H1 (cell line): ENCODE results near the gene EIF2B2. TPM values are rescaled to one million over a fixed set of nuclear protein-coding genes. Genes with fewer than 3 reads are reported as not detected.

Source experiments
- CTCF ChIA-PET: fragments of 300-600 bp; sonication (Branson Sonifier 250); formaldehyde crosslinking; loops from one replicate; lab custom pipeline; 2021; ENCODE audit not compliant: partially characterized antibody; lab: Charles Lee
- POLR2A ChIA-PET: fragments of 300-600 bp; sonication (Branson Sonifier 250); formaldehyde crosslinking; loops from one replicate; lab custom pipeline; 2021; ENCODE audit warnings: inconsistent platforms; ENCODE audit not compliant: partially characterized antibody; lab: Charles Lee
- DNase-seq, 2 experiments: peaks; one replicate each; pipeline versions ENCODE4 v3.0.0 to v3.0.0-alpha.2; 2010 to 2022; ENCODE audit warnings: low spot score in 2 of 2, low read depth in 1 of 2, mixed read lengths in 1 of 2
- FAIRE-seq: peaks from 2 replicates; lab custom pipeline; 2011; peaks lifted over from hg19 to GRCh38; lab: Jason Lieb, UNC
- H2AFZ ChIP-seq: 2 replicates; pipeline ENCODE4 v1.8.1; 2012; ENCODE audit warnings: low read length, inconsistent platforms
- H2AK5ac ChIP-seq: 2 replicates; pipeline ENCODE4 v1.6.1; 2013; ENCODE audit warnings: low read depth, low read length
- H2BK120ac ChIP-seq: replicated peaks from 2 replicates; pipeline ENCODE3; 2013; ENCODE audit warnings: low read depth, low read length, inconsistent platforms
- H2BK12ac ChIP-seq: 2 replicates; pipeline ENCODE4 v1.6.1; 2013; ENCODE audit warnings: low read depth, low read length
- H2BK15ac ChIP-seq: 2 replicates; pipeline ENCODE4 v1.6.1; 2013; ENCODE audit warnings: low read length
- H2BK20ac ChIP-seq: 2 replicates; pipeline ENCODE4 v1.6.1; 2013; ENCODE audit warnings: low read length
- H2BK5ac ChIP-seq: 2 replicates; pipeline ENCODE4 v1.6.1; 2013; ENCODE audit warnings: low read depth, low read length
- H3K14ac ChIP-seq: 2 replicates; pipeline ENCODE4 v1.6.1; 2013; ENCODE audit warnings: inconsistent platforms; ENCODE audit not compliant: insufficient read length
- H3K18ac ChIP-seq: 2 replicates; pipeline ENCODE4 v1.6.1; 2013; ENCODE audit warnings: low read length; ENCODE audit errors: extremely low read depth
- H3K23ac ChIP-seq: 2 replicates; pipeline ENCODE4 v1.6.1; 2013; ENCODE audit warnings: inconsistent platforms; ENCODE audit not compliant: insufficient read length
- H3K23me2 ChIP-seq: 2 replicates; pipeline ENCODE4 v1.6.1; 2013; ENCODE audit warnings: low read depth, low read length
- H3K27ac ChIP-seq: 2 replicates; pipeline ENCODE4 v1.6.1; 2011; ENCODE audit warnings: low read depth, low read length, inconsistent platforms
- H3K27me3 ChIP-seq, 4 experiments: replicated peaks in 1 of 4; 1 replicate in 1 of 4; 2 replicates in 3 of 4; pipeline versions ENCODE4 v1.6.1 to v1.8.1; 2011 to 2013; ENCODE audit warnings: low read length in 3 of 4, mild to moderate bottlenecking in 3 of 4, inconsistent platforms in 2 of 4, mixed read lengths in 2 of 4, moderate library complexity in 1 of 4; ENCODE audit not compliant: control insufficient read depth in 3 of 4, insufficient read depth in 3 of 4; ENCODE audit errors: extremely low read depth in 1 of 4
- H3K36me3 ChIP-seq, 4 experiments: 2 replicates each; pipeline versions ENCODE4 v1.6.1 to v1.8.1; 2011 to 2013; ENCODE audit warnings: mild to moderate bottlenecking in 4 of 4, low read length in 3 of 4, moderate library complexity in 2 of 4, control low read depth in 1 of 4, inconsistent platforms in 1 of 4; ENCODE audit not compliant: insufficient read depth in 4 of 4, control insufficient read depth in 2 of 4
- H3K4ac ChIP-seq: replicated peaks from 2 replicates; pipeline ENCODE3; 2013; ENCODE audit warnings: low read length, low read depth, mixed read lengths, inconsistent platforms; ENCODE audit not compliant: insufficient read length
- H3K4me1 ChIP-seq, 4 experiments: replicated peaks in 1 of 4; 1 replicate in 1 of 4; 2 replicates in 3 of 4; pipeline versions ENCODE4 v1.6.1 to v1.8.1; 2011 to 2013; ENCODE audit warnings: low read length in 3 of 4, inconsistent platforms in 2 of 4, mixed read lengths in 1 of 4; ENCODE audit not compliant: insufficient read depth in 4 of 4, control insufficient read depth in 3 of 4
- H3K4me2 ChIP-seq, 2 experiments: 2 replicates each; pipeline versions ENCODE4 v1.6.1 to v1.8.1; 2011 to 2013; ENCODE audit warnings: low read depth in 2 of 2, low read length in 2 of 2, control low read depth in 1 of 2, inconsistent platforms in 1 of 2, mild to moderate bottlenecking in 1 of 2; ENCODE audit not compliant: insufficient read depth in 1 of 2
- H3K4me3 ChIP-seq, 4 experiments: fragments of 200-600, 300-600 bp in 1 of 4; sonication (generic), shearing (Covaris generic), sonication (Bioruptor Twin) in 1 of 4; 2 replicates each; pipeline versions ENCODE4 v1.5.1 to v1.8.1; 2011 to 2016; ENCODE audit warnings: low read length in 4 of 4, low read depth in 3 of 4, control low read depth in 2 of 4, inconsistent platforms in 2 of 4, mild to moderate bottlenecking in 2 of 4, mixed read lengths in 1 of 4, moderate library complexity in 1 of 4; ENCODE audit not compliant: insufficient read depth in 2 of 4; ENCODE audit errors: extremely low read depth in 1 of 4
- H3K56ac ChIP-seq: replicated peaks from 2 replicates; pipeline ENCODE3; 2013; ENCODE audit warnings: low read depth, mild to moderate bottlenecking, mixed read lengths, low read length, inconsistent platforms; ENCODE audit not compliant: insufficient read length
- H3K79me1 ChIP-seq: 2 replicates; pipeline ENCODE4 v1.6.1; 2013; ENCODE audit warnings: low read depth, low read length, control low read depth
- H3K79me2 ChIP-seq, 2 experiments: 2 replicates each; pipeline versions ENCODE4 v1.6.1 to v1.8.1; 2012 to 2013; ENCODE audit warnings: low read length in 2 of 2, mild to moderate bottlenecking in 2 of 2, inconsistent platforms in 1 of 2; ENCODE audit not compliant: insufficient read depth in 2 of 2, control insufficient read depth in 1 of 2
- H3K9ac ChIP-seq, 4 experiments: replicated peaks in 1 of 4; 1 replicate in 1 of 4; 2 replicates in 3 of 4; pipeline versions ENCODE4 v1.6.1 to v1.8.1; 2011 to 2013; ENCODE audit warnings: low read depth in 3 of 4, low read length in 3 of 4, control low read depth in 2 of 4, mild to moderate bottlenecking in 2 of 4, moderate library complexity in 2 of 4, inconsistent platforms in 1 of 4; ENCODE audit errors: extremely low read depth in 1 of 4
- H3K9me3 ChIP-seq, 2 experiments: 2 replicates each; pipeline versions ENCODE4 v1.6.1 to v1.8.1; 2012 to 2013; ENCODE audit warnings: mild to moderate bottlenecking in 2 of 2, moderate library complexity in 2 of 2, control low read depth in 1 of 2, inconsistent platforms in 1 of 2, low read depth in 1 of 2, low read length in 1 of 2, mixed read lengths in 1 of 2; ENCODE audit not compliant: insufficient read depth in 2 of 2
- H4K20me1 ChIP-seq, 2 experiments: replicated peaks in 1 of 2; 2 replicates each; pipeline versions ENCODE3 to v1.8.1; 2011 to 2013; ENCODE audit warnings: inconsistent platforms in 2 of 2, low read length in 2 of 2, mild to moderate bottlenecking in 1 of 2; ENCODE audit not compliant: insufficient read depth in 2 of 2, control insufficient read depth in 1 of 2
- H4K5ac ChIP-seq: 2 replicates; pipeline ENCODE4 v1.6.1; 2013; ENCODE audit warnings: low read length, low read depth, mixed read lengths, inconsistent platforms; ENCODE audit not compliant: insufficient read length
- H4K8ac ChIP-seq: 2 replicates; pipeline ENCODE4 v1.8.0; 2013; ENCODE audit warnings: mild to moderate bottlenecking, moderate library complexity, low read length, inconsistent platforms; ENCODE audit not compliant: insufficient read depth; ENCODE audit errors: extremely low read depth
- H4K91ac ChIP-seq: replicated peaks from 2 replicates; pipeline ENCODE3; 2013; ENCODE audit warnings: low read length, mixed read lengths, inconsistent platforms; ENCODE audit not compliant: insufficient read length
- JUND ChIP-seq: IDR thresholded peaks from 2 replicates; pipeline ENCODE4 v1.6.1; 2011; ENCODE audit warnings: mild to moderate bottlenecking, improper control_type of control experiment, low read length
- RXRA ChIP-seq: IDR thresholded peaks from 2 replicates; pipeline ENCODE4 v1.6.1; 2011; ENCODE audit warnings: low read depth, mild to moderate bottlenecking, low read length, moderate library complexity; ENCODE audit not compliant: insufficient read depth
- WGBS, 2 experiments: shearing (Covaris generic) in 1 of 2; methylation state at CpG; one replicate each; pipeline versions ENCODE4 v1.1.6 to v1.1.7; 2013 to 2015; ENCODE audit warnings: low lambda C conversion rate in 2 of 2, mixed read lengths in 2 of 2, inconsistent platforms in 1 of 2, low coverage in 1 of 2, missing lambda C conversion rate in 1 of 2; ENCODE audit not compliant: insufficient replicate concordance in 2 of 2, insufficient coverage in 1 of 2, insufficient read length in 1 of 2; ENCODE audit errors: extremely low coverage in 1 of 2, missing lambda C conversion rate in 1 of 2; 5-methylcytosine and 5-hydroxymethylcytosine counted together
- polyA plus RNA-seq, 7 experiments: library from polyadenylated mRNA; depleted of rRNA in 3 of 7; stranded (reverse) in 5 of 7; unstranded in 2 of 7; fragments of >200 nt in 5 of 7; fragments of 200-250 nt in 2 of 7; gene quantifications; 1 replicate in 5 of 7; 2 replicates in 1 of 7; 4 replicates in 1 of 7; pipeline versions ENCODE4 v1.2.1 to v1.2.3, GENCODE V29; 2011 to 2013; ENCODE audit warnings: missing spikeins in 2 of 7, mixed read lengths in 2 of 7
- total RNA-seq: library from RNA; stranded (reverse); fragmentation: NEBNext Ultra II Directional; extraction: Animal tissue kit (Norgen Biotek cat#: 25700); gene quantifications from 2 replicates; pipeline ENCODE4 v1.2.1, GENCODE V29; 2021

Gene EIF2B2
- total and polyA plus RNA-seq, 2 of the 8 experiments (the other 6 are each of a cell fraction or from before 2014, with no cell fraction given), result 42.6 to 79.9 TPM

GRCh38 chr14:74973905-74974363 is 28.8 kb upstream of the EIF2B2 start:
- Histone ChIP-seq H3K4ac (no peak overlapping the region), H2BK120ac (no peak overlapping the region), H3K4me1 (peaks cover 7 to 18% (median 9%) of the 10 kb centered on the region in 4 experiments; a peak in 6 of 7 replicates), H3K9me3 (no peaks in the 10 kb centered on the region), H2BK15ac (no peak overlapping the region), H4K20me1 (no peaks in the 10 kb centered on the region), H3K56ac (no peak overlapping the region), H3K79me1 (no peaks in the 10 kb centered on the region), H3K23ac (no peak overlapping the region), H2BK20ac (peak overlapping the region; percentile 6; the same call in 1 of the 2 replicates), H3K23me2 (no peaks in the 10 kb centered on the region), H4K8ac (no peak overlapping the region; the same call in 1 of the 2 replicates), H2BK5ac (no peak overlapping the region; the same call in 1 of the 2 replicates), H3K36me3 (no peaks in the 10 kb centered on the region), H3K9ac (no peak overlapping the region), H2AK5ac (no peak overlapping the region), H3K4me2 (no peak overlapping the region; a peak in 1 of 4 replicates), H3K79me2 (no peaks in the 10 kb centered on the region), H4K91ac (no peak overlapping the region), H3K4me3 (no peak overlapping the region), H2BK12ac (no peak overlapping the region), H3K27ac (no peak overlapping the region), H4K5ac (no peak overlapping the region), H3K27me3 (0 out of 7 replicates have a peak, but pooled peaks cover 0 to 2% (median 0%) of the 10 kb centered on the region in 4 experiments), H2AFZ (peak overlapping the region; percentile 80; the same call in 1 of the 2 replicates), H3K18ac (no peak overlapping the region), H3K14ac (no peak overlapping the region)
- WGBS, 2 experiments, result 87% methylated on average over 5 of the region's 5 CpGs; no CpG with 5 or more reads in 1 of the 2 experiments
- no peak for FAIRE-seq
- TF ChIP-seq JUND, result no peak
- TF ChIP-seq RXRA, result peak; percentile 88
- ChIA-PET POLR2A (interaction anchor here (1.2 to 1.8 kb wide), 3 partner anchors 21 to 52 kb away, joined by 3 to 5 read pairs (median 4); partner anchors contain the start of gene RPS6KL1), CTCF (interaction anchor here (0.6 to 3.4 kb wide), 10 partner anchors 10 to 68 kb away, joined by 3 to 16 read pairs (median 3); partner anchors contain the start of genes EIF2B2 and RPS6KL1)
- no peak for DNase-seq
